DND-41 (cell line): ENCODE results near the gene PNPLA1.

Source experiments
- CTCF ChIP-seq: IDR thresholded peaks from 2 replicates; pipeline ENCODE4 v1.5.1; 2012; ENCODE audit warnings: borderline replicate concordance, low read length, moderate library complexity, mild to moderate bottlenecking; ENCODE audit not compliant: poor library complexity, severe bottlenecking; ENCODE audit errors: extremely low read depth
- EZH2 ChIP-seq: IDR thresholded peaks from 3 replicates; pipeline ENCODE4 v1.6.1; 2012; ENCODE audit warnings: borderline replicate concordance, low read depth, mild to moderate bottlenecking, moderate library complexity, low read length, inconsistent platforms; ENCODE audit not compliant: severe bottlenecking

- TF ChIP-seq CTCF: no peak
- TF ChIP-seq EZH2: no peak
These were observed 2.4 kb downstream of the PNPLA1 start for GRCh38 chr6:36272234-36272633.
